NT2/D1 (cell line): ENCODE results near the gene CLUH.

Experiments
- DNase-seq: peaks from one replicate; pipeline ENCODE4 v3.0.0-alpha.2; 2011; ENCODE audit warnings: low read depth, low spot score
- H3K27me3 ChIP-seq: 2 replicates; pipeline ENCODE4 v1.6.0; 2011; ENCODE audit warnings: mild to moderate bottlenecking; ENCODE audit not compliant: insufficient read length, insufficient read depth
- H3K36me3 ChIP-seq: 2 replicates; pipeline ENCODE4 v1.6.1; 2011; ENCODE audit warnings: mild to moderate bottlenecking, low read length, mixed read lengths; ENCODE audit not compliant: insufficient read depth, insufficient read length
- H3K4me1 ChIP-seq: 2 replicates; pipeline ENCODE4 v1.5.1; 2011; ENCODE audit not compliant: insufficient read depth, insufficient read length
- H3K4me3 ChIP-seq: 2 replicates; pipeline ENCODE4 v1.5.1; 2011; ENCODE audit warnings: low read depth; ENCODE audit not compliant: insufficient read length
- H3K9ac ChIP-seq: 2 replicates; pipeline ENCODE4 v1.6.0; 2011; ENCODE audit warnings: low read depth; ENCODE audit not compliant: insufficient read length
- H3K9me3 ChIP-seq: 2 replicates; pipeline ENCODE4 v1.5.1; 2011; ENCODE audit warnings: mild to moderate bottlenecking, low read length; ENCODE audit not compliant: insufficient read depth
- SUZ12 ChIP-seq: IDR thresholded peaks from 2 replicates; pipeline ENCODE4 v1.6.1; 2011; ENCODE audit not compliant: insufficient read length, insufficient read depth; ENCODE audit errors: extremely low read depth
- YY1 ChIP-seq: IDR thresholded peaks from 2 replicates; pipeline ENCODE4 v1.6.1; 2011; ENCODE audit not compliant: insufficient read length, insufficient read depth
- ZNF274 ChIP-seq: IDR thresholded peaks from 2 replicates; pipeline ENCODE4 v1.6.1; 2011; ENCODE audit warnings: mild to moderate bottlenecking, low read depth, low read length

CLUH gene

DNA sequence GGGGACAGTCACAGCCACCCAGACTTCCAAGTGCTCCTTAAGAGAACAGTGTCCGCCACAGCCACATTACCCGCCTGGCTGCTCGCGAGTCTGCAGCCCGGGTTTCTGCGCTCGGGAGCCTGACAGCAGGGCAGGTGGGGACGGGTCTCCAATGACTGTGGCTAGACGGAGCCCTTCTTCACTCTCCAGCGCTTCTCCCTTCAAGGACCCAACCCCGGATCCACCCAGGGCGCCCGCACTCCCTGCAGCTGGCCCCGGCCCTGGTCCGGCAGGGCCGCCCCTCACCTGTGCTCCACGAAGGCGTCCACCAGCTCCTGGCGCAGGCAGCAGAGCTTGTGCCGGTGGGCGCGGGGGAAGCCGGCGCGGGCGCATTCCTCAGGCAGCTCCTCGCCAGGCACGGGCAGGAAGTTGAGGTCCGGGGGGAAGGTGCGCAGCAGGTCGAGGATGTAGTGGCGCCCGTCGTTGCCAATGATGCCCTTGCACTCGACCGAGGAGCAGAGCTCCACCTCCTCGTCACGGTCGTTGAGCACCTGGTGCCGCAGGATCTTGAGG is 13.9 kb downstream of the CLUH start:
- TF ChIP-seq SUZ12 (no peak), ZNF274 (no peak), YY1 (no peak)
- Histone ChIP-seq H3K4me3 (no peak overlapping the region), H3K27me3 (no peaks in the 10 kb centered on the region), H3K9ac (no peak overlapping the region), H3K9me3 (no peaks in the 10 kb centered on the region), H3K4me1 (no peaks in the 10 kb centered on the region), H3K36me3 (peaks cover 81% of the 10 kb centered on the region)
- DNase-seq: no peak

DNA sequence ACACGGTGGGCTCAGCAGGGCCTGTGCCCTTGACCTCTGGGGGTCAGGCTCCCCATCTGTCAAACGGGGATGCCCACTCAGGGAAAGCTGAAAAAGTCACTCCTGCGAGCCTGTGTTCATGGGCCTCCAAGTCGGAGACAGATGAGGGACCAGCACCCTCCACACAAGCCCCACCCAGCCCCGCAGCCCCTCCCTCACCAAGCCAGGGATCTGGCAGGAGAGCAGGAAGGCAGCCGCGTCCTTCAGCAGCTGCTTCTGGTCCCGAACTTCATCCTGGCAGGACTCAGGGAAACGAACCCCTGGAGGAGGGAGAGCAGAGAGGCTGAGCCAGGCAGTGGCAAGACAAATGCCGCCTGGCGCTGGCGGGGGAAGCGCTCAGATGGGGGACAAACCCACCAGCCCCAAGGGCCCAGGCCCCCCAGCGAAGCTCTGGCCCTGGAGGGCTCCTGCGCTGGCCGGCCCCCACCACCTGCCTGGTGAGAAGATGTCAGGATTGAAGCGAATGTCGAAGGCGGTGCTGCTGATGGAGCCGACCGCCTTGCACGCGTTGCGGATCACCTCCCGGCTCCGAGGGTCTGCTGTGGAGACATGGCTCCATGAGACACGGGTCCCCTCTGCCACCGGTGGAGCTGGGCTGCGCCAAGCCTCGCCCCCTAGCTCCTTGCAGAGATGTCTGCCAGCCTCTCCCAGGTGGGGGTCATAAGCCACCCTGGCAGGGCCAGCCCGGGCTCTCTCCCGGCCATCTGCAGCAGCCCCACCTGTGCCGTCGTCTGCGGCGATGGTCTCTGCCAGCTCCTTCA is 15.4 kb downstream of the CLUH start:
- Histone ChIP-seq H3K4me3 (no peak overlapping the region), H3K27me3 (no peaks in the 10 kb centered on the region), H3K36me3 (peaks cover 80% of the 10 kb centered on the region), H3K4me1 (no peaks in the 10 kb centered on the region), H3K9me3 (no peaks in the 10 kb centered on the region), H3K9ac (no peak overlapping the region)
- TF ChIP-seq ZNF274 (no peak), SUZ12 (no peak), YY1 (no peak)
- no peak for DNase-seq

DNA sequence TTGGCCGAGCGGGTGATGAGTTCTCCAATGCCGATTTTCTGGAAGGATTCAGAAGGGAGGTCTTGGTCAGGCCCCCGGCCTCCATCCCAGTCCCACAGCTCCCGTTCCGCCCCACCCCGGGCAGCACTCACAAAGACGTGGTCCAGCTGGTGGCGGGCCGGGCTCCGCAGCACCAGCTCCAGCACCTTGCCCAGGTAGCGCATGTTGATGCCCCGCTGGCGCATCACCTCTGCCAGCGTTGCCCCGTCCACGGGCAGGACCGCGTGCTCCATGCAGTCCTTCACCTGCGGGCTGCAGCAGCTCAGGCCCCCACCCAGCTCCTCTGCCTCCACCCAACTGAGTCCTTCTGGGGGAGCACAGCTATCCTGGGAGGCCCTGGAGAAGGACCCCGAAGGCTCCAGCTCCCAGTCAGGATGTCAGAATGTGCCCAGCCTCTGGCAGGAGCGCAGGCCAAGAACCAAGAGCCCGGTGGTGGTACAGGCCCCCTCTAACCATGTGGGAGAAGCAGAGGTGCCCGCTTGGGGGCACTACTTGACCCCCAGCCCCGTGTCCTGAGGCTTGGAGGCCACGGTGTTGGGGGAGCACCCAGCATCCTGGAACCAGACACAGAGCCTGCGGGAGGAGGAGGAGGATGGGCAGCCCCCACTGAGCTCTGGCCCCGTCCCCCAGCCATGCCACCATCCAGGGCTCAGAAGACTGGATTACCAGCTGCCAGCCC is 16.2 kb downstream of the CLUH start:
- Histone ChIP-seq H3K9me3 (no peaks in the 10 kb centered on the region), H3K9ac (no peak overlapping the region), H3K27me3 (no peaks in the 10 kb centered on the region), H3K4me1 (no peaks in the 10 kb centered on the region), H3K36me3 (peaks cover 80% of the 10 kb centered on the region), H3K4me3 (no peak overlapping the region)
- TF ChIP-seq ZNF274: no peak
- no peak for TF ChIP-seq SUZ12
- no peak for TF ChIP-seq YY1
- DNase-seq: no peak

DNA sequence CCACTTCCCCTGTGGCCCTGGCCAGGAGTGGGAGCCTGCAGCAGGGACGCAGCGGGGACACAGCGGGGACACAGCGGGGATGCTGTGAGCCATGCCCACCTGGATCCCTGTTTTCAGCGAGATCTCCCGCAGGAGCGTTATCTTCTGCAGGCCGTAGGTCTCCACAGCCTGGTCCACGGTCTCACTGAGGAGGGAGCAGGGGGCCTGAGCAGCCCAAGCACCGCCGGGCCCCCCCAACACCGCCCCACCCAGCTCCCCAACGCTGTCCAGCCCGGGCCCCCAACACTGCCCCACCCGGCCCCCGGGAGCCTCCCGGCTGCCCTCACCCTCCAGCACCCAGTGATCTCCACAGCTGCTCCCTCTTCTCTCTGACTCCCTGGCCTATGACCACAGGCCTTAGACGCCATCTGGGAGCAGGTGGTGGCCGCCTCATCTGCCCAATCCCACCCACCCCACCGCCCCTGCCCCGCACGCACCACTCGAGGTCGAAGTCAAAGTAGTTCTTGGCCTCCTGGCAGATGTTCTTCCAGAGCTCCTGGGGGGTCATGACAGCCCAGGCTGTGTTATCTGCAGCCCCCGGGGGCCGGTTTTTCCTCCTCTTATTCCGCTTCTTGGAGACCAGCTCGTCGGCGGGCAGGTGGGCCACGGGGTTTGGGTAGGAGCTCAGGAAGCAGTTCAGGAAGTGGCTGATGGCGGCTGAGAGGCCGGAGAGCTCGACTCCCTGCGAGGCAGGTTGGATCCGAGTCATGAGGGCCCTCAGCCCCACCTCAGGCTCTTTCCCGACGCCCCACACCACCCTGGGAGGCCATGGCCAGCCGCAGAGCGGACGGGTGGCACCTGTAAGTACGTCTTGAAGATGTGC is 17.0 kb downstream of the CLUH start:
- H3K36me3 ChIP-seq: peaks cover 77% of the 10 kb centered on the region
- DNase-seq: no peak
- no peak overlapping the region for H3K4me3 ChIP-seq

DNA sequence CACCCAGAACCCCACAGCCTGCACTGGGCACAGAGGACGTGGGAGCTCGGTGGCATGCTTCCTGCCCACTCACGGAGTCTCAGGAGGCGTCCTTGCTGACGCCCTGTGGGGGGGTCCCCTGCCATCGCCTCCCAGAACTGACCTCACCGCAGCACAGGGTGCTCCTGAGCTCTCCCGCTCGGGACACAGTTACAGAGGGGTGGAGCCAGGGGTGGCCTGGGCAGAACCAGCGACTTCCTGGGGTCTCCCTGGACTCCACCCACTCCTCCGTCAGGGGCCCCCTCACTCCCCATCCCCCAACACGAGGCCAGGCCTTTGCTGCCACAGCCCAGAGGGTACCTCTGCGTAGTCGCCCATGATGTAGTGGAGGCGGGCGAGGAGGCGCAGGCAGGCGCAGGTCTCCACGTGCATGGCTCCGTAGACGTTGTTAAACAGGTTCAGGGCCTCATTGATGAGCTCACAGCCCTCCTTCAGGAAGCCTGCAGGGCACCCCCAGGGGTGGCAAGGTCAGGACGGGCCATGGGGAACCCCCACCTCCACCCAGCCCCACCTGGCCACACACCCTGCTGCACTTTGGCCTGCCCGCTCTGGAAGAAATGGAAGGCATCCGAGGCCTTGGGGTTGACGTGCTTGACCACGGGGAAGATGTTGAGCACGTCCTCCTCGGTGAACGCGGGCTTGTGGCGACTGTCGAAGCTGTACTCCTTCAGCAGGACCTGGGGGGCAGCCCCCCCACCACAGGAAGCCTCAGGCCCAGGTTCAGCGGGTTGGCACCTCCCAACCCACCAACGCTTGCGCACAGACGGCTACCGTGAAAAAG is 17.8 kb downstream of the CLUH start:
- H3K9me3 ChIP-seq: no peaks in the 10 kb centered on the region
- no peaks in the 10 kb centered on the region for H3K27me3 ChIP-seq
- no peak for DNase-seq
- peaks cover 79% of the 10 kb centered on the region for H3K36me3 ChIP-seq
- TF ChIP-seq ZNF274 (no peak), YY1 (no peak), SUZ12 (no peak)
- H3K4me1 ChIP-seq: peaks cover 4% of the 10 kb centered on the region
- no peak overlapping the region for H3K9ac ChIP-seq
- no peak overlapping the region for H3K4me3 ChIP-seq

More for the DNA sequence above, 17.0 kb downstream of the CLUH start:
- Histone ChIP-seq H3K9me3 (no peaks in the 10 kb centered on the region), H3K4me1 (no peaks in the 10 kb centered on the region), H3K27me3 (no peaks in the 10 kb centered on the region), H3K9ac (no peak overlapping the region)
- no peak for TF ChIP-seq SUZ12
- TF ChIP-seq ZNF274: no peak
- TF ChIP-seq YY1: no peak

DNA sequence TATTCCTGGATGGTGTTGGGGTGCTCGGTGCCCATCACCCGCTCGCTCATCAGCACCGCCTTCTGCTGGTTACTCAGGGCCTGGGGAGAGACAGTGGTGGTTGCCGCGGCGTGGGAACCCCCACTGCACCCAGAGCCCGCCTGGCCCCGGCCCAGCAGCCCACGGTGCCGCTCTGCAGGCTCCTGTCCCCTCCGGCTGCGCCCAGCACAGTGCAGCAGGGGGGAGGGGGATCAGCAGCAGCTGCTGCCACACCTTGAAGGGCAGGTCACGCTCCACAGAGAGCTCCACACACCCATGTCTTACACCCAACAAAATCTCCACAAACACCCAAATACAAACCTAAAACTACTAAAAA is 18.8 kb downstream of the CLUH start:
- Histone ChIP-seq H3K9ac (no peak overlapping the region), H3K36me3 (peaks cover 70% of the 10 kb centered on the region), H3K4me3 (no peak overlapping the region), H3K4me1 (peaks cover 4% of the 10 kb centered on the region), H3K27me3 (no peaks in the 10 kb centered on the region), H3K9me3 (no peaks in the 10 kb centered on the region)
- DNase-seq: no peak
- TF ChIP-seq SUZ12 (no peak), ZNF274 (no peak), YY1 (no peak)
